HG03097 (cell line): ENCODE measurements around the gene EPN3.

Source experiments
- ATAC-seq: cut with Tn5 transposase; IDR thresholded peaks from one replicate; pipeline ENCODE4 v1.9.1; 2021; ENCODE audit not compliant: unreplicated experiment, low FRiP score

Gene EPN3

GRCh38 chr17:50564916-50565315 lies 32.4 kb downstream of the EPN3 start:
- no peak for ATAC-seq

GRCh38 chr17:50565402-50566350 lies 33.1 kb downstream of the EPN3 start:
- ATAC-seq: no peak

GRCh38 chr17:50566886-50567285 lies 34.4 kb downstream of the EPN3 start:
- ATAC-seq: no peak

GRCh38 chr17:50568659-50569058 lies 36.1 kb downstream of the EPN3 start:
- ATAC-seq: no peak

- no peak for ATAC-seq
These were observed 37.1 kb downstream of the EPN3 start for GRCh38 chr17:50569592-50569991.

GRCh38 chr17:50570032-50570431 lies 37.5 kb downstream of the EPN3 start:
- no peak for ATAC-seq

GRCh38 chr17:50570528-50570927 lies 38.0 kb downstream of the EPN3 start:
- no peak for ATAC-seq

- ATAC-seq: no peak
These were observed 39.1 kb downstream of the EPN3 start for GRCh38 chr17:50571681-50572080.

GRCh38 chr17:50572541-50572940 lies 40.0 kb downstream of the EPN3 start:
- no peak for ATAC-seq

- no peak for ATAC-seq
These were observed 41.5 kb downstream of the EPN3 start for GRCh38 chr17:50573866-50574611.

GRCh38 chr17:50575581-50576210 lies 43.2 kb downstream of the EPN3 start:
- ATAC-seq: no peak

GRCh38 chr17:50576864-50577263 lies 44.3 kb downstream of the EPN3 start:
- ATAC-seq: no peak

GRCh38 chr17:50577451-50577954 lies 45.0 kb downstream of the EPN3 start:
- ATAC-seq: no peak

- no peak for ATAC-seq
These were observed 45.6 kb downstream of the EPN3 start for GRCh38 chr17:50578173-50578572.

- ATAC-seq: no peak
These were observed 46.9 kb downstream of the EPN3 start for GRCh38 chr17:50579399-50579798.

GRCh38 chr17:50580646-50581045 lies 48.1 kb downstream of the EPN3 start:
- ATAC-seq: no peak

GRCh38 chr17:50581316-50581715 lies 48.8 kb downstream of the EPN3 start:
- no peak for ATAC-seq

- no peak for ATAC-seq
These were observed 50.2 kb downstream of the EPN3 start for GRCh38 chr17:50582741-50583140.

GRCh38 chr17:50583641-50584040 lies 51.1 kb downstream of the EPN3 start:
- no peak for ATAC-seq

GRCh38 chr17:50584116-50584515 lies 51.6 kb downstream of the EPN3 start:
- ATAC-seq: no peak

- no peak for ATAC-seq
These were observed 52.2 kb downstream of the EPN3 start for GRCh38 chr17:50584749-50585148.
